Skeletal muscle tissue (tissue), 4 donors: ENCODE data around the gene NCBP3. TPM values are rescaled to one million over a fixed set of nuclear protein-coding genes. Genes with fewer than 3 reads are reported as not detected.
"Not testable (repeated sequence)": the region's sequence is repeated elsewhere in the genome, so short reads cannot be mapped to it uniquely, and the experiment has no call there.

Source experiments
- H3K27ac ChIP-seq: one replicate; pipeline ENCODE4 v1.7.0; 2013; ENCODE audit warnings: mild to moderate bottlenecking, low read depth, low read length, inconsistent platforms
- H3K27me3 ChIP-seq, 3 donors: one replicate each; pipeline ENCODE4 v1.7.0; 2013; ENCODE audit warnings: low read length in 3 of 3; ENCODE audit not compliant: control insufficient read depth in 3 of 3, insufficient read depth in 3 of 3
- H3K36me3 ChIP-seq, 3 donors: one replicate each; pipeline ENCODE4 v1.7.0; 2013; ENCODE audit warnings: low read length in 3 of 3; ENCODE audit not compliant: control insufficient read depth in 3 of 3, insufficient read depth in 3 of 3
- H3K4me1 ChIP-seq, 3 donors: one replicate each; pipeline ENCODE4 v1.7.0; 2013; ENCODE audit warnings: low read length in 3 of 3, mild to moderate bottlenecking in 3 of 3; ENCODE audit not compliant: control insufficient read depth in 3 of 3, insufficient read depth in 3 of 3
- H3K4me3 ChIP-seq, 3 donors: one replicate each; pipeline ENCODE4 v1.7.0; 2013; ENCODE audit warnings: low read length in 3 of 3
- H3K9ac ChIP-seq, 3 donors: one replicate each; pipeline ENCODE4 v1.7.0; 2013; ENCODE audit warnings: low read length in 3 of 3, mild to moderate bottlenecking in 3 of 3, moderate library complexity in 2 of 3, low read depth in 1 of 3
- H3K9me3 ChIP-seq, 3 donors: one replicate each; pipeline ENCODE4 v1.7.0; 2013; ENCODE audit warnings: low read length in 3 of 3; ENCODE audit not compliant: control insufficient read depth in 3 of 3
- total RNA-seq: library from RNA; depleted of rRNA; stranded (reverse); fragments of >200 nt; gene quantifications from one replicate; pipeline ENCODE4 v1.2.3, GENCODE V29; 2014
- donor health status: Osteomylitis.

Gene NCBP3
- total RNA-seq, 1 donor from 2014 or later, result 17.2 TPM

- Histone ChIP-seq H3K36me3 (peaks cover 0 to 6% (median 4%) of the 10 kb centered on the region in 3 donors), H3K4me1 (peaks cover 0 to 4% (median 0%) of the 10 kb centered on the region in 3 donors), H3K9ac (no peak overlapping the region), H3K9me3 (no peaks in the 10 kb centered on the region), H3K27ac (no peak overlapping the region), H3K4me3 (no peak overlapping the region), H3K27me3 (peaks cover 0 to 8% (median 2%) of the 10 kb centered on the region in 3 donors)
These were observed 49.2 kb downstream of the NCBP3 start for GRCh38 chr17:3796822-3797170.

- H3K36me3 ChIP-seq, result peaks cover 0 to 3% (median 0%) of the 10 kb centered on the region in 3 donors
- H3K4me1 ChIP-seq, result peaks cover 0 to 4% (median 0%) of the 10 kb centered on the region in 3 donors
- H3K27me3 ChIP-seq, result peaks cover 0 to 8% (median 2%) of the 10 kb centered on the region in 3 donors
- H3K4me3 ChIP-seq, result no peak overlapping the region
- H3K9me3 ChIP-seq, result no peaks in the 10 kb centered on the region
- H3K9ac ChIP-seq, result no peak overlapping the region
- H3K27ac ChIP-seq, result no peak overlapping the region
These were observed 49.8 kb downstream of the NCBP3 start for GRCh38 chr17:3796110-3796821.

DNA sequence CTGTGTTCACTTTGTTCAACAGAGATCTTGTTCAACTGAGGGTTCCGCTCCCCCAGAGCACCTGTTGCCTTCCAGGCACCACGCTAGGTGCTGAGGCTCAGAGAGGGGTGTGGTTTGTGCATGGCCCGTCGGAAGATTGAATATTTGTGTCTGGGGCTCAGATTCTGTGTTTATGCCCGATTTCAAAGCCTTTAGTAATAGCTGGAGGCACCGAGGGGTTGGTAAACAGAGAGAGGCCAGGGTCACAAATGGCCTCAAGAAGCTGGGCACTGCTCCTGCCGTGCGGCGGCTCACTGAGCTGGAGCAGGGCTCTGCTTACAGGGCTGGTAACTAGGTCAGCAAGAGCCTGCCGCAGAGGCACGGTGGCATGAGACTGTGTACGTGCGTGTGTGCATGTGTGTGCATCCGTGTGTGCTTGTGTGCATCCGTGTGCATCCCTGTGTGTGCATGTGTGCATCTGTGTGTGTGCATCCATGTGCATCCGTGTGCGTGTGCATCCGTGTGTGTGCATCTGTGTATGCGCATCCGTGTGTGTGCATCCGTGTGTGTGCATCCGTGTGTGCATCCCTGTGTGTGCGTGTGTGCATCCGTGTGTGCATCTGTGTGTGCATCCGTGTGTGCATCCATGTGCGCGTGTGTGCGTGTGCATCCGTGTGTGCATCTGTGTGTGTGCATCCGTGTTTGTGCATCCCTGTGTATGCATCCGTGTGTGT, 50.5 kb downstream of the NCBP3 start:
- peaks cover 0 to 4% (median 0%) of the 10 kb centered on the region in 3 donors for H3K4me1 ChIP-seq
- H3K27me3 ChIP-seq, result peaks cover 0 to 8% (median 2%) of the 10 kb centered on the region in 3 donors
- no peaks in the 10 kb centered on the region for H3K9me3 ChIP-seq
- no peak overlapping the region for H3K9ac ChIP-seq
- no peak overlapping the region for H3K27ac ChIP-seq
- H3K4me3 ChIP-seq, result no peak overlapping the region
- H3K36me3 ChIP-seq, result peaks cover 0 to 3% (median 0%) of the 10 kb centered on the region in 3 donors

DNA sequence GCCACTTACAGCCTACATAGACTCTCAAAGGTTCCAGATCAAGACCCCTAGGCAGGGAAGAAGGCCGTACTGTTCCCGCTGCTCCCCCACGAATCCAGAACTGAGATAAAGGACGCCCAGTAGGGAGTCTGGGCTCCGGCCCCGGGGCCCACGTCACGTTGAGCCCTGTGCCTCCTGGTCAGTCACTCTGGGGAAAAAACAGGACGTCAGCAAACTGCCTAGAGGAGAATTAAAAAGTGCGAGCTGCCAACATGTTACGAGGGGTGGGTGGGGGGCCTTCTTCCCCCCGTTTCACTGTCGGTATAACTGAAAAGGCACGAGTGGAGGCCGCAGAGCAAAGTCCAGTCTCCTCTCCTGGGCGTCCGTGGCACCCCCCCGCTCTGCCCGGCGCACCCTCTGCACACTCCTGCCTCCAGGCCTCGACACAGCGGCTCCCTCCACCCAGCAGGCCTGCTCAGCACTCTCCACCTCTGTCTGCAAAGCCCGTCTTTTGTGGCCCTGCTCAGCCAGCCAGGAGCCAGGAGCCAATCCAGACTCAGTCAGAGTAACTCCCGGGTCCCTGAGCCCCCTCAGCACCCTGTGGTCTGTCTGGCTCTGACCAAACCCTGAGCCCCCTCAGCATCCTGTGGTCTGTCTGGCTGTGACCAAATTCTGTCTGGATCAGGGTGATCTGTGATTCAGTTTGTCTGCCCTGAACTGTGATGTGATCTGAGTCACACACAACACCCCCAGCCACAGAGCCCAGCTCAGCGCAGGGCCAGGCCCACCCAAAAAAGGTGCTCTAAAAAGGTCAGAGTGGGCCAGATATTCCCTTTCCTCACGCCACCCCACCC, 51.3 kb downstream of the NCBP3 start:
- H3K9me3 ChIP-seq, result no peaks in the 10 kb centered on the region
- peaks cover 0 to 4% (median 0%) of the 10 kb centered on the region in 3 donors for H3K4me1 ChIP-seq
- H3K27ac ChIP-seq, result no peak overlapping the region
- H3K27me3 ChIP-seq, result peaks cover 0 to 8% (median 2%) of the 10 kb centered on the region in 3 donors
- peaks cover 0 to 3% (median 0%) of the 10 kb centered on the region in 3 donors for H3K36me3 ChIP-seq
- H3K9ac ChIP-seq, result no peak overlapping the region
- H3K4me3 ChIP-seq, result no peak overlapping the region

DNA sequence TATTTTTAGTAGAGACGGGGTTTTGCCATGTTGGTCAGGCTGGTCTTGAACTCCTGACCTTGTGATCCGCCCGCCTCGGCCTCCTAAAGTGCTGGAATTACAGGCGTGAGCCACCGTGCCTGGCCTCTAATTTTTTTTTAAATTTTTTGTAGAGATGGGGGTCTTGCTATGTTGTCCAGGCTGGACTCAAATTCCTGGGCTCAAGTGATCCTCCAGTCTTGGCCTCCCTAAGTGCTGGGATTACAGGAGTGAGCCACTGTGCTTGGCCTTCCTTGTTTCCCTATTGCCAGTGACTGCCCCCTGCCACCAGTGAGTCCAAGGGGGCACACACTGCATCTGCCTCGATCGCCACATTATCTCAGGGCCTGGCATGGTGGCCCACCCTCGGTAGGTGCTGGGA, 51.9 kb downstream of the NCBP3 start:
- H3K4me3 ChIP-seq, H3K27ac ChIP-seq, H3K36me3 ChIP-seq, H3K27me3 ChIP-seq, H3K9ac ChIP-seq, H3K9me3 ChIP-seq, H3K4me1 ChIP-seq: not testable (repeated sequence)

- not testable (repeated sequence) for H3K4me1 ChIP-seq, H3K4me3 ChIP-seq, H3K36me3 ChIP-seq, H3K27me3 ChIP-seq, H3K27ac ChIP-seq, H3K9ac ChIP-seq, H3K9me3 ChIP-seq
These were observed 52.8 kb downstream of the NCBP3 start for GRCh38 chr17:3793258-3793657.

- H3K4me1 ChIP-seq, result peaks cover 0 to 4% (median 0%) of the 10 kb centered on the region in 3 donors
- H3K27ac ChIP-seq, result no peak overlapping the region
- peaks cover 0 to 3% (median 0%) of the 10 kb centered on the region in 3 donors for H3K36me3 ChIP-seq
- no peaks in the 10 kb centered on the region for H3K9me3 ChIP-seq
- no peak overlapping the region for H3K9ac ChIP-seq
- no peak overlapping the region for H3K4me3 ChIP-seq
- H3K27me3 ChIP-seq, result peaks cover 0 to 8% (median 2%) of the 10 kb centered on the region in 3 donors
These were observed 53.6 kb downstream of the NCBP3 start for GRCh38 chr17:3792481-3792880.

- H3K9me3 ChIP-seq, result no peaks in the 10 kb centered on the region
- H3K36me3 ChIP-seq, result no peaks in the 10 kb centered on the region
- no peaks in the 10 kb centered on the region for H3K4me1 ChIP-seq
- H3K27me3 ChIP-seq, result no peaks in the 10 kb centered on the region
- no peak overlapping the region for H3K4me3 ChIP-seq
- no peak overlapping the region for H3K9ac ChIP-seq
- H3K27ac ChIP-seq, result no peak overlapping the region
These were observed 57.8 kb downstream of the NCBP3 start for GRCh38 chr17:3788200-3788599.

GRCh38 chr17:3785323-3785722, 60.7 kb downstream of the NCBP3 start:
- not testable (repeated sequence) for H3K36me3 ChIP-seq, H3K27me3 ChIP-seq, H3K4me3 ChIP-seq, H3K27ac ChIP-seq, H3K9ac ChIP-seq, H3K4me1 ChIP-seq, H3K9me3 ChIP-seq

- no peaks in the 10 kb centered on the region for H3K4me1 ChIP-seq
- H3K36me3 ChIP-seq, result no peaks in the 10 kb centered on the region
These were observed 63.3 kb downstream of the NCBP3 start for GRCh38 chr17:3782751-3783150.

More at GRCh38 chr17:3782751-3783150, 63.3 kb downstream of the NCBP3 start:
- no peak overlapping the region for H3K27ac ChIP-seq
- no peaks in the 10 kb centered on the region for H3K9me3 ChIP-seq
- H3K4me3 ChIP-seq, result no peak overlapping the region
- no peak overlapping the region for H3K9ac ChIP-seq
- no peaks in the 10 kb centered on the region for H3K27me3 ChIP-seq
